NCI-H2227 (cell line): ENCODE results near the gene PABPC1L.

ENCODE experiments used
- DNase-seq: peaks from one replicate; lab custom pipeline; 2025; ENCODE audit not compliant: unreplicated experiment; lab: John Stamatoyannopoulos, UW

The PABPC1L gene

DNA sequence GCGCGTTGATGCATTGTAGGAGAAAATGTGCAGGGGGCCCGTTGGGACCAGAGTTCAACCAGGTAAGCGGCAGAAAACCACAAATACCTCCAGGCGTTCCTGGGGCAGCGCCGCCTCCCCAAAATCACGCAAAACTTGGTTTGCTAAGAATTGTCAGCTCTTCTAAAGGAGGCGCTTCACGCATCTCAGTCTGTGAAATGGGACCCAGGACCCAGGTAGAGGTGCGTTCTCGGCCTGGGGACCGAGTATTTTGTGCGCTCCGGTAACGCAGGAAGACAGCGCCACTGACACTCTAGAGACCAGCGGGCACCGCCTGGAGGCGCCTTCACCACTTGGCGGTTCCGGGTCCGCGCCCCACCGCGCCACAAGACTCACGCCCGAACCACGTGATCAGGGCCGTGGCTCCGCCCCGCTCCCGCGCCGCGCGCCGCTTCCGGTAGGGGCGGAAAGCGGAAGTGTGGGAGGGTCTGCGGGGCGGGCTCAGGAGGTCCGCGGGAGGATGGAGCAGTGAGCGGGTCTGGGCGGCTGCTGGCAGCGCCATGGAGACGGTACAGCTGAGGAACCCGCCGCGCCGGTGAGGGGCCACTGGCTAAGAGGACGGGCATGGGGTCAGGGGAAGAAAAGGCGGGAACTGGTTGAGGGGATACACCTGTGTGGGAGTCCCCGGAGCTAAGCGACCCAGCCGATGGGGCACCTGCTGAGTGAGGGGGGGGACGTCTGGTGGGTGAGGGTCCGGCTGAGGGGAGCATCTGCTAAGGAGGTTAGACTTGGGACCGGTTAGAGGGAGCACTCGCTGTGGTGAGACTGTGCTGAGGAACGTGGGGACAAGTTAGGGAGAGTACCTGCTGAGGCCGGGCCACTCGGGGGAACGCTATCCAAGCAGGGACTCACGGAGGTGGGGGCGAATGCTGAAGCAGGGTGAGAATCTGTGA lies 56.4 kb downstream of the PABPC1L start, which contains the start of gene STK4:
TSS of gene STK4 (plus strand) at position 483 of the 932 bp plus-strand sequence. CDS start at position 540, 57 bp downstream.
- DNase-seq = peak; percentile 99

- DNase-seq = no peak
Observed at GRCh38 chr20:44967207-44967807, 57.4 kb downstream of the PABPC1L start.

- no peak for DNase-seq
Observed at GRCh38 chr20:44969300-44969894, 59.5 kb downstream of the PABPC1L start.

DNA sequence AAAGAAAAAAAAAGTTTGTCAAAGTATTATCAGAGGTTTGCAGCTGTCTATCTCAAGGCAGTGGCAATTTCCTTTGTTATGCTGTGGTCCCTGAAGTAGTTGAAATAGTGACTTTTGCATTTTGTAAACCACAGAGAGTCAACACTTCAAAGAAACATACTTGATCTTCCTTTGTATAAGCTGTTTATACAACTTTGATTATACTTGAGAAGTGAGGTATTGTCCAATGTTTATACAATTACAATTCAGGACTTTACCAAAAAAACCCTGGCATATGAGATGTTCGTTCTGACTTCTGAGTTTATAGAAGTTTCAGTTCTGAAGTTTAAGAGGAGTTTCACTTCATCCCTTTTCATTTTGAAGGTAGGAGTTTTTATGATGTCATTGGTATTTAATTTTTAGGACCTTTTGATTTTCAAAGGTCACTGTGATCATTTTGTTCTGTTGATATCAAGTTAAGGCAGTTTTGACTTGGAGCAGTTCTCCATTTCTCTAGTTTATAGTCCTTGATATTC lies 60.4 kb downstream of the PABPC1L start:
- DNase-seq = no peak

DNA sequence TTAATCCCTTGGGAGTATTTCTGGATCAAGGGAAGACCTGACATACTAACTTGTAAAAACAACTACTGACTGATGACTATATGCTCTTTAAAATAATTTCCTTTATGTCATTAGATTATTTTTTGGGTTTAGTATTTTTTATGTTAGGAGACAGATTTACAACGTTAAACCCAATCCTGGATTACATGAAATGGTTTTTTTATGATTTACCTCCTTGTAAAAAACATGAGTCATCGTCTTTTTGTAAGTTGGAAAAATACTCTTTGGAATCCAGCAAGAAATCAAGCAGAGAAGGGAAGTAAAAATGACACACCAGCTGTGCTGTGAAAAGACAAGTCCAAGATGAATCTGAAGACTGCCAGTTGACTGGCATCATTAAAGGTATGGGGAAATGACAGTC lies 63.2 kb downstream of the PABPC1L start:
- DNase-seq = no peak

GRCh38 chr20:44976698-44977097 lies 66.8 kb downstream of the PABPC1L start:
- no peak for DNase-seq

- DNase-seq = no peak
Observed at GRCh38 chr20:44979090-44979621, 69.3 kb downstream of the PABPC1L start.

DNA sequence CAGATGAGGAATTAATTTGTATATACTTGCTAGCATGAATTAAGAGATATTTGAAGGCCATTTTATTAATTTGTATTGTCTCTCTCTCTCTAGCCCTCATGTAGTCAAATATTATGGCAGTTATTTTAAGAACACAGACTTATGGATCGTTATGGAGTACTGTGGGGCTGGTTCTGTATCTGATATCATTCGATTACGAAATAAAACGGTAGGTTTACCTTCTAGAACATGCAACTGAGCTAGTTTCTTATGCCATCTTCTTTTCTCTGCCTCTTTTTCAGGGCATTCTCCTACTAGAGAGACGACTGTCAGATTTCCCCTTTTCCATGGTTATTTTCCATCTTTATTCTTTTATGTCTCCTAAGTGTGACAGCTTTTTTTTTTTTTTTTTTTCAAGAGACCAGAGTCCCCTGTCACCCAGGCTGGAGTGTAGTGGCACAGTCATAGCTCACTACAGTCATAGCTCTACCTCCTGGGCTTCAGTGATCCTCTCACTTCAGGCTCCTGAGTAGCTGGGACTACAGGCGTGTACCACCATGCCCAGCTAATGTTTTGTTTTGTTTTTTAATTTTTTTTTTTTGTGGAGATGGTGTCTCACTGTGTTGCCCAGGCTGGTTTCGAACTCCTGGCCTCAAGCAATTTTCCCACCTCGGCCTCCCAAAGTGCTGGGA lies 72.0 kb downstream of the PABPC1L start:
- DNase-seq = no peak

- DNase-seq = no peak
Observed at GRCh38 chr20:44983093-44983674, 73.3 kb downstream of the PABPC1L start.

- DNase-seq = no peak
Observed at GRCh38 chr20:44988631-44989171, 78.8 kb downstream of the PABPC1L start.
